ENCODE results near the gene AP3D1. TPM values are rescaled to one million over a fixed set of nuclear protein-coding genes. Genes with fewer than 3 reads are reported as not detected.

AP3D1 gene
- total and polyA plus RNA-seq, 10 donors = 32.8 to 112 (median 96.2) TPM

DNA sequence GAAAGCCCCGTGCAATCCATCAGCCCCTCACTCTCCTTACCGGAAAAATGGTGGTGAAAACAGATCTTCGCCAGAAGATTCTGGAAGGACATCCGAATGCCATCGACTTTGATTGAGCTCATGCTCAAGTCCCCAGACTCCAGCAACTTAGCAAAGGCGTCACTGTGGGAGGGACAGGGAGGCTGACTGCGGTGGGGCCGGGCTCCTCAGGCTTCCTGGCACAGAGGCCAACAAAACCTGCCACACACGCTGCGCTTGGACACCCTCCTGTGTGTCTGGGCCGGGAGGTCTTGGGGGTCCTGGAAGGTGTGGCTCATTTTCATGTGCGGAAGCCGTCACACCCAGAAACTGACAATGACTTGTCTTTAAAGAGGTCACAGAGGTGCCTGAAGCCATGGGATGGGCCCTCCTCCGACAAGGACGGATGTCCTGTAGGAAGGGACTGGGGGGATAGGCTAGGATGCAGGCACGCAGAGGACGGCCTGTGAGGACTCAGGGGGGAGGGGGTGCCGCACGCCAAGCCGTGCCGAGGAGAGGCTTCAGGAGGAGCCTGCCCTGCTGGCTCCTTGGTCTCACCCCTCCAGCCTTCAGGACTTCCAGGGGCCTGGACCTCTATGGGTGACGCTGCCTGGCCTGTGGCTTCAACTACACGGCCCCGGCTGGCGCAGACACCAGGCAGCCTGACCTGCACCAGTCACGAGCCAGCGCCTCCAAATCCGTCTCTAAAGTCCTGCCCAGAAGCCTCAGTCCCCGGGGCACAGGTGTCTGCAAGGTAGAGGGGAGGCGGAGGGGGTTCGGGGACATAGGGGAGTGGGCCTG is 42.1 kb downstream of the AP3D1 start:
- Histone ChIP-seq H3K27me3 (replicated peaks in 1 of 7) (no peaks in the 10 kb centered on the region), H3K4me3 (no peak overlapping the region), H3K4me1 (peaks cover 0 to 11% (median 2%) of the 10 kb centered on the region in 6 donors), H3K36me3 (peaks cover 0 to 100% (median 94%) of the 10 kb centered on the region in 6 donors), H3K9me3 (peaks cover 0 to 13% (median 4%) of the 10 kb centered on the region in 8 donors), H3K27ac (peak overlapping the region in 3 of 8 donors; percentile 6 to 38 (median 33))
- no peak for DNase-seq
- 79 to 91% (median 86%) methylated on average over 28 to 31 of the region's 31 CpGs for WGBS, 5 donors
- intact Hi-C loops (cut with DNase I; ENCODE audit: low total_unique reads) = no loop called here
- TF ChIP-seq POLR2AphosphoS5 (IDR thresholded peaks at IDR 0.05) = peak in 1 of 3 donors; percentile 17
- TF ChIP-seq CTCF (IDR thresholded peaks at IDR 0.05 in 8 of 11, conservative IDR thresholded peaks at IDR 0.05 in 3 of 11) = no peak
- TF ChIP-seq POLR2A (IDR thresholded peaks at IDR 0.05) = no peak

DNA sequence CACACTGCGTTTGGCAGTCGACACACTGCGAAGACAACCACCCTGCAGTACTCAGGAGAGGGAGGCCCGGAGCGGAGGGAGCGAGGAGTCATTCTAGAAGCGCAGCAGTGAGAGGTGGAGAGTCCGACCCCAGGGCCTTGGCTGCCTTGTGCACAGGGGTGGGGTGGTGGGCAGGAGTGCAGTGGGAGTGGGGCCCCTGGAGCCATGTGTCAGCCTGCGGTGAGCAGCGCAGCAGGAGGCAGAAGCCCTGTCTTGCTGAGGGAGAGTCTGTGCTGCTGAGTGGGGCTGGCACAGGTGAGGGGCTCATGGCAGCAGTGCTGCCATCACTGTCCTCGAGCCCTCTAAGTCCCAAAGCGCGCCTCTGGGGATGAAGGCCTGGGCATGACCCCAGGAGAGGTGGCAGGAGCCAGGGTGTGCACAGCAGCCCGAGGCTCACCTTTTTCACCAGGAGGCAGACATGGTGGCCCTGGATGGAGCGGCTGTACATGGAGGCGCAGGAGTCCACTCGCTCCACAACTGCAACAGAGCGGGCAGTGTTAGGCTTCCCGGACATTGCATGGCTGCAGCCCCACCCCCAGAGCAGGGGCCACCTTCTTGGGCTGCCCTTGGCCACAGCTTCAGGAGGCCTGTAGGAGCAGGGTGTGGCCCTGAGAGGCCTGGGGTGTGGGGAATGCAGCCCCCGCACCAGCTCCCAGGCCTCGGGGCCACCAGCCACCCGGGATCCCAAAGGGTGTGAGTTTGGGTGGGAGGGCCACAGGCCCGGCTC is 42.9 kb downstream of the AP3D1 start:
- no peak for DNase-seq
- WGBS, 5 donors = 92 to 98% (median 95%) methylated on average over 17 to 23 of the region's 23 CpGs
- TF ChIP-seq POLR2A (IDR thresholded peaks at IDR 0.05) (no peak), CTCF (IDR thresholded peaks at IDR 0.05 in 8 of 11, conservative IDR thresholded peaks at IDR 0.05 in 3 of 11) (no peak), POLR2AphosphoS5 (IDR thresholded peaks at IDR 0.05) (peak in 1 of 3 donors; percentile 15)

DNA sequence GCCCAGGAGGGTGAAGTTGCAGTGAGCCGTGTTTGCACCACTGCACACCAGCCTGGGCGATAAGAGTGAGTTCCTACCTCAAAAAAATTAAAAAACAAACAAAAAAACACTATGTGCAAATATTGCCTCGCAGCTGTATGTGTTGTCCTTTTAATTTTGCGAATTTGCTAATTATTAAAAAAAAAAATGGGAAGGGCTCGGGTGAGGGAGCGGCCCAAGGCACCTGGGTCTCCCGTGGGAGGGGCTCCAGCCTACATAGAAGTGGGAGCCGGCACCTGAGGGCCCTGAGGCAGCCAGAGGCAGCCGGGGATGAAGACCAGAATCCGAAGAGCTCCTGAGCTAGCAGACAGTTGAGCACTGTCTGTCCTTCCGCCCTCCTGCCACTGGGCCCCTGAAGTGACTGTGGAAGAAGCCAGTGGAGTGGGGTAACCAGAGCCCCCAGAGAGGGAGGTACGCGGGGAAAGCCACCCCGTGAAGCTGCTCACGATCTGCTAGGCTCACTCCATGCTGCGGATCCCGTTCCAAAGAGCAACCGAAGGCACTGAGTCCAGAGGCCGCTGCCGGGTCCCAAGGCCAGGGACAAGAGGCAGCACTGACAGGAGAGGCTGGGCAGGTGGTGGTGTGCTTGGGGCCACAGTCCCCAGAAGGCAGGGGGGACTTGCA is 48.2 kb downstream of the AP3D1 start:
- Histone ChIP-seq H3K36me3 (peaks cover 0 to 96% (median 72%) of the 10 kb centered on the region in 6 donors), H3K4me1 (peaks cover 0 to 2% (median 0%) of the 10 kb centered on the region in 6 donors), H3K27ac (no peak overlapping the region), H3K9me3 (peaks cover 0 to 13% (median 4%) of the 10 kb centered on the region in 8 donors), H3K4me3 (no peak overlapping the region), H3K27me3 (replicated peaks in 1 of 7) (no peaks in the 10 kb centered on the region)
- TF ChIP-seq POLR2A (IDR thresholded peaks at IDR 0.05) (no peak), POLR2AphosphoS5 (IDR thresholded peaks at IDR 0.05) (peak in 1 of 3 donors; percentile 14)
- 92 to 95% (median 93%) methylated on average over 15 to 20 of the region's 20 CpGs for WGBS, 5 donors
- no peak for DNase-seq
- intact Hi-C loops (cut with DNase I; ENCODE audit: low total_unique reads) = no loop called here

More for the DNA sequence above, 42.9 kb downstream of the AP3D1 start:
- Histone ChIP-seq H3K36me3 (peaks cover 0 to 100% (median 87%) of the 10 kb centered on the region in 6 donors), H3K27ac (peak overlapping the region in 4 of 8 donors; percentile 2 to 38 (median 20)), H3K9me3 (peaks cover 0 to 13% (median 4%) of the 10 kb centered on the region in 8 donors), H3K27me3 (replicated peaks in 1 of 7) (no peaks in the 10 kb centered on the region), H3K4me3 (no peak overlapping the region), H3K4me1 (peaks cover 0 to 11% (median 2%) of the 10 kb centered on the region in 6 donors)
- intact Hi-C loops (cut with DNase I; ENCODE audit: low total_unique reads) = no loop called here

Data from spleen (tissue), 11 donors.